Spleen (tissue), 11 donors: ENCODE measurements around the gene RANBP3. TPM values are rescaled to one million over a fixed set of nuclear protein-coding genes. Genes with fewer than 3 reads are reported as not detected.

Experiments
- DNase-seq: peaks from one replicate; pipeline ENCODE4 v3.0.0-alpha.2; 2020
- H3K27ac ChIP-seq, 8 donors: fragments of 200-600 bp; sonication (generic) in 7 of 8; 1 replicate in 4 of 8; 2 replicates in 4 of 8; pipeline versions ENCODE4 v1.5.0 to v1.8.0; 2016 to 2021; ENCODE audit warnings: inconsistent platforms in 4 of 8, mild to moderate bottlenecking in 4 of 8, moderate library complexity in 1 of 8
- H3K27me3 ChIP-seq, 7 donors: fragments of 200-600 bp; sonication (generic) in 6 of 7; replicated peaks in 1 of 7; 1 replicate in 4 of 7; 2 replicates in 3 of 7; pipeline versions ENCODE4 v1.5.0 to v1.8.0; 2016 to 2021; ENCODE audit warnings: inconsistent platforms in 3 of 7, mild to moderate bottlenecking in 1 of 7
- H3K36me3 ChIP-seq, 6 donors: fragments of 200-600 bp; sonication (generic) in 5 of 6; 1 replicate in 4 of 6; 2 replicates in 2 of 6; pipeline versions ENCODE4 v1.5.0 to v1.8.0; 2016 to 2021; ENCODE audit warnings: inconsistent platforms in 2 of 6
- H3K4me1 ChIP-seq, 6 donors: fragments of 200-600 bp; sonication (generic) in 5 of 6; 1 replicate in 3 of 6; 2 replicates in 3 of 6; pipeline versions ENCODE4 v1.5.0 to v1.8.0; 2016 to 2021; ENCODE audit warnings: inconsistent platforms in 3 of 6
- H3K4me3 ChIP-seq, 8 donors: fragments of 200-600 bp; sonication (generic) in 7 of 8; 1 replicate in 4 of 8; 2 replicates in 4 of 8; pipeline versions ENCODE4 v1.5.0 to v1.8.0; 2016 to 2021; ENCODE audit warnings: inconsistent platforms in 4 of 8, mild to moderate bottlenecking in 4 of 8, moderate library complexity in 2 of 8
- H3K9me3 ChIP-seq, 8 donors: fragments of 200-600 bp; sonication (generic) in 7 of 8; 1 replicate in 4 of 8; 2 replicates in 4 of 8; pipeline versions ENCODE4 v1.5.0 to v1.8.0; 2016 to 2021; ENCODE audit warnings: inconsistent platforms in 4 of 8
- CTCF ChIP-seq, 11 experiments: fragments of 200-600 bp in 7 of 11; fragments of 450-650 bp in 4 of 11; sonication (generic) in 4 of 11; IDR thresholded peaks in 8 of 11; conservative IDR thresholded peaks in 3 of 11; 1 replicate in 7 of 11; 2 replicates in 4 of 11; pipeline versions ENCODE4 v1.4.0 to v1.8.0; 2016 to 2021; ENCODE audit warnings: antibody characterized with exemption in 11 of 11, inconsistent platforms in 4 of 11, mild to moderate bottlenecking in 1 of 11
- POLR2A ChIP-seq, 3 donors: fragments of 450-650 bp; IDR thresholded peaks; one replicate each; pipeline ENCODE4 v1.5.1; 2017; ENCODE audit warnings: antibody characterized with exemption in 3 of 3, mild to moderate bottlenecking in 1 of 3
- POLR2AphosphoS5 ChIP-seq, 3 donors: sonication (generic); formaldehyde crosslinking; IDR thresholded peaks; one replicate each; pipeline ENCODE4 v1.5.1; 2017; ENCODE audit warnings: antibody characterized with exemption in 3 of 3
- WGBS, 5 donors: extraction: QIAGEN DNeasy Blood & Tissue Kit in 3 of 5; methylation state at CpG; one replicate each; pipeline versions ENCODE4 v1.1.5 to v1.1.7; 2013 to 2018; 5-methylcytosine and 5-hydroxymethylcytosine counted together
- intact Hi-C: fragments of 100-400 bp; cut with DNase I; formaldehyde crosslinking; loops from one replicate; pipeline ENCODE4 v1.15.0; 2023; ENCODE audit warnings: low total_unique reads
- polyA plus RNA-seq, 3 donors: library from polyadenylated mRNA; stranded (reverse); fragments of 200-250 nt; gene quantifications; one replicate each; pipeline ENCODE4 v1.2.1, GENCODE V29; 2013
- total RNA-seq, 7 donors: library from RNA; depleted of rRNA in 3 of 7; stranded (reverse); fragments of >200 nt in 3 of 7; fragmentation: NEBNext Ultra II Directional in 4 of 7; extraction: Animal tissue kit (Norgen Biotek cat#: 25700) in 4 of 7; gene quantifications; one replicate each; pipeline versions ENCODE4 v1.1.0 to v1.2.1, GENCODE V29; 2016 to 2021
- donor health status: healthy with polysubstance abuse.
- donor health status: DM: no; HTN: no; CAD: no; lungs with moderate emphysema.
- donor health status: DM: no; HTN: no; CAD: no.
- donor health status: Bipolar disorder and iron deficiency.
- donor health status: healthy.
- donor health status: DM: no; HTN: no; CAD: no.
- donor health status: DM: yes; HTN: yes; CAD: no.

The RANBP3 gene
- total and polyA plus RNA-seq, 10 donors = 27.5 to 92.9 (median 69.8) TPM

- intact Hi-C loops = loop anchor here (10.0 kb wide), 1 partner anchor 63 kb away; the partner anchor contains the start of genes NDUFA11 and VMAC
- peak overlapping the region; percentile 22 to 90 (median 82) for H3K27ac ChIP-seq
- H3K4me3 ChIP-seq = no peak overlapping the region
Measured at GRCh38 chr19:5967571-5967970, 10.4 kb downstream of the RANBP3 start.

GRCh38 chr19:5966941-5967340 is 11.0 kb downstream of the RANBP3 start:
- intact Hi-C loops = loop anchor here (10.0 kb wide), 1 partner anchor 62 kb away; the partner anchor contains the start of genes NDUFA11 and VMAC
- peaks cover 0 to 39% (median 6%) of the 10 kb centered on the region in 6 donors for H3K36me3 ChIP-seq
- no peaks in the 10 kb centered on the region for H3K9me3 ChIP-seq
- H3K4me1 ChIP-seq = peaks cover 46 to 100% (median 94%) of the 10 kb centered on the region in 6 donors
- TF ChIP-seq POLR2A (IDR thresholded peaks at IDR 0.05) = no peak
- no peak for TF ChIP-seq CTCF (IDR thresholded peaks at IDR 0.05 in 8 of 11, conservative IDR thresholded peaks at IDR 0.05 in 3 of 11)
- TF ChIP-seq POLR2AphosphoS5 (IDR thresholded peaks at IDR 0.05) = no peak
- H3K27ac ChIP-seq = peak overlapping the region in 7 of 8 donors; percentile 57 to 90 (median 83)
- no peaks in the 10 kb centered on the region for H3K27me3 ChIP-seq
- no peak for DNase-seq
- H3K4me3 ChIP-seq = no peak overlapping the region
- 87 to 93% (median 89%) methylated on average over 9 of the region's 9 CpGs for WGBS, 5 donors

More at GRCh38 chr19:5967571-5967970, 10.4 kb downstream of the RANBP3 start:
- H3K4me1 ChIP-seq = peaks cover 42 to 100% (median 92%) of the 10 kb centered on the region in 6 donors
- H3K27me3 ChIP-seq = no peaks in the 10 kb centered on the region
- H3K36me3 ChIP-seq = peaks cover 0 to 45% (median 6%) of the 10 kb centered on the region in 6 donors
- no peak for TF ChIP-seq POLR2AphosphoS5 (IDR thresholded peaks at IDR 0.05)
- no peak for TF ChIP-seq POLR2A (IDR thresholded peaks at IDR 0.05)
- TF ChIP-seq CTCF (IDR thresholded peaks at IDR 0.05 in 8 of 11, conservative IDR thresholded peaks at IDR 0.05 in 3 of 11) = no peak
- 52 to 75% (median 61%) methylated on average over 7 of the region's 7 CpGs for WGBS, 5 donors
- DNase-seq = no peak
- H3K9me3 ChIP-seq = no peaks in the 10 kb centered on the region

GRCh38 chr19:5966215-5966614 is 11.7 kb downstream of the RANBP3 start:
- intact Hi-C loops = loop anchor here (10.0 kb wide), 1 partner anchor 61 kb away; the partner anchor contains the start of genes NDUFA11 and VMAC
- 69 to 81% (median 75%) methylated on average over 8 of the region's 8 CpGs for WGBS, 5 donors
- peak overlapping the region in 7 of 8 donors; percentile 57 to 90 (median 83) for H3K27ac ChIP-seq
- no peaks in the 10 kb centered on the region for H3K27me3 ChIP-seq
- no peak for TF ChIP-seq POLR2A (IDR thresholded peaks at IDR 0.05)
- peak in 1 of 3 donors; percentile 71 for TF ChIP-seq POLR2AphosphoS5 (IDR thresholded peaks at IDR 0.05)
- H3K36me3 ChIP-seq = peaks cover 0 to 32% (median 6%) of the 10 kb centered on the region in 6 donors
- no peaks in the 10 kb centered on the region for H3K9me3 ChIP-seq
- DNase-seq = no peak
- peaks cover 54 to 100% (median 95%) of the 10 kb centered on the region in 6 donors for H3K4me1 ChIP-seq
- no peak overlapping the region for H3K4me3 ChIP-seq

GRCh38 chr19:5964816-5965565 is 12.9 kb downstream of the RANBP3 start:
- no peaks in the 10 kb centered on the region for H3K9me3 ChIP-seq
- TF ChIP-seq POLR2AphosphoS5 (IDR thresholded peaks at IDR 0.05) (no peak), CTCF (IDR thresholded peaks at IDR 0.05 in 8 of 11, conservative IDR thresholded peaks at IDR 0.05 in 3 of 11) (no peak), POLR2A (IDR thresholded peaks at IDR 0.05) (no peak)
- no peak overlapping the region for H3K4me3 ChIP-seq
- H3K36me3 ChIP-seq = peaks cover 0 to 31% (median 6%) of the 10 kb centered on the region in 6 donors
- H3K27ac ChIP-seq = peak overlapping the region in 6 of 8 donors; percentile 20 to 90 (median 85)
- peaks cover 63 to 100% (median 99%) of the 10 kb centered on the region in 6 donors for H3K4me1 ChIP-seq
- H3K27me3 ChIP-seq = no peaks in the 10 kb centered on the region
- 85 to 97% (median 89%) methylated on average over 3 to 5 of the region's 5 CpGs for WGBS, 5 donors
- DNase-seq = no peak
- intact Hi-C loops = loop anchor here (10.0 kb wide), 1 partner anchor 60 kb away; the partner anchor contains the start of genes NDUFA11 and VMAC
